SK-N-SH treated with all-trans-retinoic acid at 6 μM for 48 hours (cell line): ENCODE measurements around the gene SLC35A3.

Experiments
- ATAC-seq: fragments of 200-7000 bp; cut with Tn5 transposase; 3 replicates; pipeline ENCODE4 v1.9.1; 2020; ENCODE audit warnings: mild to moderate bottlenecking, moderate library complexity
- ARNTL ChIP-seq: fragments of 450-650 bp; formaldehyde crosslinking; IDR thresholded peaks from 2 replicates; pipeline ENCODE4 v1.5.0; 2020; ENCODE audit warnings: low read depth, mild to moderate bottlenecking, moderate library complexity, borderline replicate concordance
- SNAI2 ChIP-seq: fragments of 250-450 bp; sonication (Bioruptor Pico); IDR thresholded peaks from 2 replicates; pipeline ENCODE4 v1.5.0; 2020; ENCODE audit warnings: mild to moderate bottlenecking, moderate library complexity
- ZFP30 ChIP-seq: fragments of 450-650 bp; formaldehyde crosslinking; IDR thresholded peaks from 2 replicates; pipeline ENCODE4 v1.5.0; 2022; ENCODE audit warnings: mild to moderate bottlenecking, moderate library complexity

The SLC35A3 gene

DNA sequence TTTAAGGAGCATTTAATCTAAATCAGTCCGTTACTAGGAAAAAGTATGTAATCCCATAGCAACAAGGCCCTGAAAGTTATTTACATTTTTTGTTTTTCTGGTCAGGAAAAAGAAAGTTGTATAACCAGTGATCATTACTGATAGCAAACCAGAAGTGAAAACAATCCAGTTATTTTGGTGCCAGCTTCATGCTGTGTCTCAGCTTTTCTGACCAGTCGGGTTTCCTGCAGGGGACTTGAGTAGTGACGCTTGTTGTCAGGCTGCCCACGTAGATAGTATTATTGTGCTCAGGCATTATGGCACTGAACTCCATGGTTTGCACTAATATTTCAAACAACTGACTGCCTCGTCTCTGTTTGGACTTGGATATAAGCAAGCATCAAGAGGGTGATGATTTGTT, 107.7 kb downstream of the SLC35A3 start:
- TF ChIP-seq ARNTL (CRISPR knock-in tag) (no peak), SNAI2 (CRISPR knock-in tag) (no peak)
- ATAC-seq, result no peak

GRCh38 chr1:100080331-100080730, 110.5 kb downstream of the SLC35A3 start:
- ATAC-seq, result no peak
- no peak for TF ChIP-seq ZFP30
